Nephron progenitor cell (in vitro differentiated cells): ENCODE data around the gene GAS7.

Source experiments
- DNase-seq: peaks from one replicate; pipeline ENCODE4 v3.0.0; 2021
- H3K27ac Mint-ChIP-seq: 2 replicates; pipeline ENCODE4 v1.8.0; 2021; ENCODE audit warnings: mild to moderate bottlenecking, moderate library complexity, mixed read lengths
- H3K27me3 Mint-ChIP-seq: 2 replicates; pipeline ENCODE4 v1.8.0; 2021; ENCODE audit warnings: mild to moderate bottlenecking, low read depth, mixed read lengths; ENCODE audit not compliant: poor library complexity
- H3K36me3 Mint-ChIP-seq: 2 replicates; pipeline ENCODE4 v1.8.0; 2021; ENCODE audit warnings: low read depth, mixed read lengths
- H3K4me1 Mint-ChIP-seq: 2 replicates; pipeline ENCODE4 v1.8.0; 2021; ENCODE audit warnings: mixed read lengths
- H3K4me3 Mint-ChIP-seq: 2 replicates; pipeline ENCODE4 v1.8.0; 2021; ENCODE audit warnings: mild to moderate bottlenecking, moderate library complexity, mixed read lengths
- H3K9me3 Mint-ChIP-seq: 2 replicates; pipeline ENCODE4 v1.8.0; 2021; ENCODE audit warnings: mild to moderate bottlenecking, moderate library complexity, mixed read lengths
- CTCF ChIP-seq: fragments of 200-600 bp; sonication (generic); IDR thresholded peaks from 2 replicates; pipeline ENCODE4 v1.5.0; 2021; ENCODE audit warnings: antibody characterized with exemption

Gene GAS7

GRCh38 chr17:10198509-10199249, at the start of gene GAS7:
GAS7 (minus strand) TSS chr17:10198606.
- H3K9me3 Mint-ChIP-seq: peaks cover 45% of the 10 kb centered on the region
- no peak within 1 kb of the TSS for H3K27ac Mint-ChIP-seq
- H3K27me3 Mint-ChIP-seq: peaks cover 70% of the 10 kb centered on the region
- peaks cover 5% of the 10 kb centered on the region for H3K4me1 Mint-ChIP-seq
- peaks cover 15% of the 10 kb centered on the region for H3K36me3 Mint-ChIP-seq
- TF ChIP-seq CTCF: no peak
- H3K4me3 Mint-ChIP-seq: peak within 1 kb of the TSS; percentile 80
- peak; percentile 89 for DNase-seq

- no peaks in the 10 kb centered on the region for H3K9me3 Mint-ChIP-seq
- H3K4me1 Mint-ChIP-seq: no peaks in the 10 kb centered on the region
- DNase-seq: no peak
- H3K27me3 Mint-ChIP-seq: peaks cover 19% of the 10 kb centered on the region
- H3K4me3 Mint-ChIP-seq: no peak overlapping the region
- TF ChIP-seq CTCF: no peak
- no peaks in the 10 kb centered on the region for H3K36me3 Mint-ChIP-seq
- no peak overlapping the region for H3K27ac Mint-ChIP-seq
These were observed 49.4 kb upstream of the GAS7 start for GRCh38 chr17:10247810-10248209.

- TF ChIP-seq CTCF: no peak
- H3K9me3 Mint-ChIP-seq: no peaks in the 10 kb centered on the region
- DNase-seq: no peak
- H3K36me3 Mint-ChIP-seq: no peaks in the 10 kb centered on the region
- no peak overlapping the region for H3K4me3 Mint-ChIP-seq
- H3K27me3 Mint-ChIP-seq: peaks cover 18% of the 10 kb centered on the region
- H3K27ac Mint-ChIP-seq: no peak overlapping the region
- H3K4me1 Mint-ChIP-seq: no peaks in the 10 kb centered on the region
These were observed 45.8 kb upstream of the GAS7 start for GRCh38 chr17:10243883-10244844.

GRCh38 chr17:10241781-10242180, 43.4 kb upstream of the GAS7 start:
- H3K36me3 Mint-ChIP-seq: no peaks in the 10 kb centered on the region
- no peaks in the 10 kb centered on the region for H3K4me1 Mint-ChIP-seq
- no peak overlapping the region for H3K27ac Mint-ChIP-seq
- TF ChIP-seq CTCF: no peak
- H3K4me3 Mint-ChIP-seq: no peak overlapping the region
- peaks cover 22% of the 10 kb centered on the region for H3K27me3 Mint-ChIP-seq
- no peak for DNase-seq
- no peaks in the 10 kb centered on the region for H3K9me3 Mint-ChIP-seq

- H3K27me3 Mint-ChIP-seq: peaks cover 22% of the 10 kb centered on the region
- no peak for TF ChIP-seq CTCF
- H3K4me3 Mint-ChIP-seq: no peak overlapping the region
- no peaks in the 10 kb centered on the region for H3K4me1 Mint-ChIP-seq
- H3K36me3 Mint-ChIP-seq: no peaks in the 10 kb centered on the region
- no peak overlapping the region for H3K27ac Mint-ChIP-seq
- peaks cover 5% of the 10 kb centered on the region for H3K9me3 Mint-ChIP-seq
- no peak for DNase-seq
These were observed 40.3 kb upstream of the GAS7 start for GRCh38 chr17:10238661-10239060.
